ENCODE data around the gene TMEM222.

Gene TMEM222

GRCh38 chr1:27342391-27342777, 20.4 kb downstream of the TMEM222 start:
- peak; percentile 24 for DNase-seq

DNA sequence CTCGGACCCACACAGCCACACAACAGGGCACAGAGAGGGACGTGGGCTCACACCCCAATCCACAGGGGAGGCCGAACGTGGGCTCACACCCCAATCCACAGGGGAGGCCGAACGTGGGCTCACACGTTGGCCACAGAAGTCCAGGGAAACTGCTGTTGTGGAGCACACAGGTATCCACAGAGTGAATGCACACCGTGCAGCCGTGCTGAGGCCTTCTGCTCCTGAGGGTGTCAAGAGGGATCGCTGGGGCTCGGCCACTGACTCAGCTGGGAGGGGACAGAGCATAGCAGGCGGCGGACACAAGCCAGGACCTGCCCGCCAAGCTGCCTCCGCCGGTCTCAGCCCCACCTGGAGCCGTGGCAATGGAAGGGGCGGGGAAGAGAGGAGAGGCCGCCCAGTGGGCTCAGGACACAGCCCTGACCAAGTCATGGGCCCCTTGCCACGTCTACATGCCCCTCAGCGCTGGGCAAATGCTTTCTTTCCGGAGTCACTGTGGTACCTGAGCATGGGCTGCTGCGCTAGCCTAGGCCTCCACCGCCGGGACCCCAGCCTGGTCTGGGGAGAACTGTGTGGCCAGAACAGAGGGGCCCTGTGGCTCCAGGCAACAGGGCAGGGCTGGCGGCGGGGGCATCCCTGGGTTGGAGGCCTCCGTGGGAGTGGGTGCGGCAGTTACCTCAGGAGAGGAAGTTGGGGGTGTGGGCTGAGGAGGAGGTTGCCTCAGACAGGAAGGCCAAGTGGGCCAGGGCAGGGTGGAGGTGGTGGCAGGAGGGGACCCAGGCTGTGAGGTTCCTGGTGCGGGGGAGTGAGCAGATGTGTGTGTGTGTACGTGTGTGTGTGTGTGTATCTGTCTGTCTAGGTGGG, 21.0 kb downstream of the TMEM222 start:
- DNase-seq, result peak; percentile 89

- DNase-seq, result no peak
These were observed 21.7 kb downstream of the TMEM222 start for GRCh38 chr1:27343639-27344025.

GRCh38 chr1:27345272-27345671, 23.3 kb downstream of the TMEM222 start:
- DNase-seq, result no peak

DNA sequence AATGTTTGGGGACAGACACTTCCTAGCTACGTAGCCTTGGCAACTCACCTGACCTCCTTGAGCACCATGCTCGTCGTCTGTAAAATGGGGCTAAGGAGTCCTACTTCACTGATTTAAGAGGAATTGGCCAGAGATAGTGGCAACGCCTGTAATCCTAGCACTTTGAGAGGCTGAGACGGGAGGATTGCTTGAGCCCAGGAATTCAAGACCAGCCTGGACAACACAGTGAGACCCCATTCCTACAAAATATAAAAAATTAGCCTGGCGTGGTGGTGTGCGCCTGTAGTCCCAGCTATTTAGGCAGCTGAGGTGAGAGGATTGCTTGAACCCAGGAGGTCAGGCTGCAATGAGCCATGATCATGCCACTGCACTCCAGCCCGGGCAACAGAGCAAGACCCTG, 24.4 kb downstream of the TMEM222 start:
- DNase-seq, result no peak

DNA sequence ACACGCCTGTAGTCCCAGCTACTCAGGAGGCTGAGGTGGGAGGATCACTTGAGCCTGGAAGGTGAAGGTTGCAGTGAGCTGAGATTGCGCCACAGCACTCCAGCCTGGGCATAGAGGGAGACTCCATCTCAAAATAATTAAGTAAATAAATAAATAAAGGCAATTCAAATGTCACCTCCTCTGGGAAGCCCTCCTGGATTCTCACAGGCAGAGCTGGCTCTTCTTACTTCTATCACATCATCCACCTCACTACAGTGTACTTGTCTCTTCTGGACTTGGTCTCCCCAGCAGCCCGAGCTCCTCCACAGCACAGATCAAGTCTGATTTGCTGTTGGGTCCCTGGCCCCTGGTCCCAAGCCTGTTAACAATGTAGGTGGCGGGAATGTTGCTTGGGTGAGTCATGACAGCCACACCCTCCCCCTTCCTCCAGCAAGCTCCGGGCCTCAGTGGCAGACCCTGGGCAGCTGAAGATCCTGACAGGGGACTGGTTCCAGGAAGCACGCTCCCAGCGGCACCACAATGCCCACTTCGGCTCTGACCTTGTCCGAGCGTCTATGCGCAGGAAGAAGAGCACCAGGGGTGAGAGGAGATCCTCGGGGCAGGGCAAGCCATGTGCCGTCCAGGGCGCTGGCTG, 25.1 kb downstream of the TMEM222 start:
- no peak for DNase-seq

DNA sequence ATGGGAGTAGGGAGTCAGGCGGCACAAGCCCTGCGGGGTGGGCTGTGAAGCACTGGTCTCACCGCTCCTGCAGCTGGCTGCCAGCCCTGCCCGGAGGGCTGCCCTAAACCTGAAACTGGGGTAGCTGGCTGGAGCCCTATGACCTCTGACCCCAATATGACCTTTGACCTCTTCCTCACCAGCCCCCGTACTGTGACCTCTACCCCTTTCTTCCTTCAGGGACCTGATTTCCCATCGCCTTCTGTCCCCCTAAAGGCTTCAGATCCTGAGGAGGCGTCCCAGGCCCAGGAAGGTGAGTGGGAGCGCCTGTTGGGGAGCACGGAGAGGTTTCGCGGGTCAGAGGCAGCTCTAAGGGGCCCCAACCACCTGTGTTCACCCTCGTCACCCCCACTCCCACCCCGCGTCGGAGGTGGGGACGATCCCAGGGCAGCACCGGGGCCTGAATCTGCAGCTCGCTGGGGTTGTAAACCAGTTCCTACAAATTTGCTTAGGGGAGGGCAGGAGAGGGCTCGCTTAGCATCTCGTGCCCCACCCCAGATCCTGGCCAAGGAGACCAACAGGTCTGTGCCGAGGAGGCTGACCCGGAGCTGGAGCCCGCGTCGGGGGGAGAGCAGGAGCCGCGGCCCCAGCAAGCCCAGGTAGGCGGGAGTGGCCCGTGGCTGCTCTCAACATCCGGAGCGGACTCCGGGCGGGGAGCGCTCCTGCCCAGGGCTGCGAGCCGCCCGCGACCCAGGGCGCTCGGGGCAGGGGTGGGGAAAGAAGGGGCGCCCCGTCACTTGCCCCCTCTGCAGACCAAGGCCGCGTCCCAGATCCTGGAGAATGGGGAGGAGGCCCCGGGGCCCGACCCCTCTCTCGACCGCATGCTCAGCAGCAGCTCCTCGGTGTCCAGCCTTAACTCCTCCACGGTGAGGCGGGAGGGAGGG, 27.2 kb downstream of the TMEM222 start:
- peak; percentile 15 for DNase-seq

DNA sequence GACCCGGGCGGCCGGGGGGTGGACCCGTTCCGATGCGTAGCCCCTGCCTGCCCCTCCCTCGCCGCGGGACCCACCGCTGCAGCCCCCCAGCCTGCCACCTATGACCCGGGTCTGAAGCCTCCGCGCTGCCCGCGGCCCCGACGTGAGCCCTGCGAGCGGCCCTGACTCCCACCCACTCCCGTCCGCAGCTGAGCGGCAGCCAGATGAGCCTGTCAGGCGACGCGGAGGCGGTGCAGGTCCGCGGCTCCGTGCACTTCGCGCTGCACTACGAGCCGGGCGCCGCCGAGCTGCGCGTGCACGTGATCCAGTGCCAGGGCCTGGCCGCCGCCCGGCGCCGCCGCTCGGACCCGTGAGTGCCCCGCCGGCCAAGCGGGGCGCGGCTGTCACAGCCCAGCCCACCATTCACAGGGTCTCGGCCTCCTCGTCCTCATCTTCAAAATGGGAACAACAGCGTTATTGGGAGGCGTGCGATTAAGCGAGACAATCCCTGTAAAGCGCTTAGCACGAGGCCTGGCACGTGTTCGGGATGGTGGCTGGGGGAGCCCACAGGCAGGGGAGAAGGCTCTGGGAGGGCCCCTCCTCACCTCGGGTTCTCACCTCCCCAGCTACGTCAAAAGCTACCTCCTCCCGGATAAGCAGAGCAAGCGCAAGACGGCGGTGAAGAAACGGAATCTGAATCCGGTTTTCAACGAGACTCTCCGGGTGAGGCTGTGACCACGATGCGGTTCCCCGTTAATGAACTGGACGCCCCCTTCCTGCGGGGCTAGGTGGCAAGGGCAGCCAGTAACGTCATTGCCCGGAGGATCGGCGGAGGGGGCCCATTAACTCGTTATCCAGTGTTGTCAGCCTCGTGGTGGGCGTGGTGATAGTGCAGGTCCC, 28.1 kb downstream of the TMEM222 start:
- DNase-seq, result no peak

DNA sequence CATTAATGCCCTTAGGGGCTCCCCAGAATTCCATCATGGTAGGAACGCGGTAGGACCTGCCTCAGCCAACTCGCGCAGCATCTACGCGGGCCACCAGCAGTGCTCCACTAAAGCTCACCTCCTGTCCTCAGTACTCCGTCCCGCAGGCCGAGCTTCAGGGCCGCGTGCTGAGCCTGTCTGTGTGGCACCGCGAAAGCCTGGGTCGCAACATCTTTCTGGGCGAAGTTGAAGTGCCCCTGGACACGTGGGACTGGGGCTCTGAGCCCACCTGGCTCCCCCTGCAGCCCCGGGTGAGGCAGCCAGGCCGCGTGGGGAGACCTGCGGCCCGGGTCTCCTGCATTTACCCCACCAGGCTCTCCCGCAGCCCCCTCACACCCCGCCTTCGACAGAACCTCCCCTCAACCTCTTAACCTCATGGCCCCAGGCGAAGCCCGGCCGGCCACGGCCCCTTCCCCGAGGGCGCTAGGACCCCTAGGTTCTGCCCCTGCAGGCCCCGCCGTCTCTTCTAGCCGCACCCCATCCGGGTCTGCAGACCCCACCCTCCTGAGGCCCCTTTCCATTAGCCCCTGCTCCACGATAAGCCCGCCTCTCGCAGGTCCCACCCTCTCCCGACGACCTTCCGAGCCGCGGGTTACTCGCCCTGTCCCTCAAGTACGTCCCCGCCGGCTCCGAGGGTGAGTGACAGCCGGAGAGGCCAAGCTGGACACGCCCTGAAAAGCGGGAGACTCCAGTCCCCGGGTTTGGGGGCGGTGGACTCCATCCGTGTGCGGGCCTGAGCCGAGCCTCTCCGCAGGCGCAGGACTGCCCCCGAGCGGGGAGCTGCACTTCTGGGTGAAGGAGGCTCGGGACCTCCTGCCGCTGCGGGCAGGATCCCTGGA, 28.9 kb downstream of the TMEM222 start:
- DNase-seq, result no peak

DNA sequence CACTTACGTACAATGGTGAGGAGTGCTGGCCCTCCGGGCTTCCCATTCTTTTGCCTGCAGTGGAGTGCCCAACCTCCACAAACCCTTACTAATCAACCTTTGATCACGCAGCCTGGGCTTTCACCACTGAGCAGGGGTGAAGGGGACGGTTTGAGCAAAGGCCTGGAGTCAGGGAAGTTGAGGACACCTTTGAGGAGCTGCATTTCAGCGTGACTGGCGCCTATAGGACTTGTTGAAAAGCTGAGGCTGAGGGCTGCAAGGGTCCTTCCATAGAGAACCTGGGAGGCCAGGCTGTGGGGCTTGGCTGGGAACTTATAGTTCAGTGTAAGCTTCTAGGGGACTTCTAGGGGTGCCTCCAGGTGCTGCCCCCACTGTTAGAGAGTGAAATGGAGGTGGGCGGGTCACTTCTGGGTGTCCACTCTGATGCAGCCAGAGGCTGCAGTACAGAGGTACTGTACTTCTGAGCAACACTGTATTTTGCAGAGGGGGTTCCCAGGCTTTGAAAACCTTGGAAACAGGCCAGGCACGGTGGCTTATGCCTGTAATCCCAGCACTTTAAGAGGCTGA, 29.7 kb downstream of the TMEM222 start:
- no peak for DNase-seq

DNA sequence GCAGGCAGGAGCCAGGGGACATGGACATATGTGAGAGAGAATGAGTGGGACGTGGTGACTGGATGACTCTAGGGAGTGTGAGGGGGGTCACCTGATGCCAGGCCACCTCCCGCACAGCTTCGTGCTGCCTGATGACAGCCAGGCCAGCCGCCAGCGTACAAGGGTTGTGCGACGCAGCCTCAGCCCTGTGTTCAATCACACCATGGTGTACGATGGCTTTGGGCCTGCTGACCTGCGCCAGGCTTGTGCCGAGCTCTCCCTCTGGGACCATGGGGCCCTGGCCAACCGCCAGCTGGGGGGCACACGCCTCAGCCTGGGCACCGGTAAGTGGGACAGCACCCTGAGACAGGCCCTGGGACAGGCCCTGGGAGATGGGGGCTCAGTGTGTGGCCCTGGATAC, 31.2 kb downstream of the TMEM222 start:
- no peak for DNase-seq

DNA sequence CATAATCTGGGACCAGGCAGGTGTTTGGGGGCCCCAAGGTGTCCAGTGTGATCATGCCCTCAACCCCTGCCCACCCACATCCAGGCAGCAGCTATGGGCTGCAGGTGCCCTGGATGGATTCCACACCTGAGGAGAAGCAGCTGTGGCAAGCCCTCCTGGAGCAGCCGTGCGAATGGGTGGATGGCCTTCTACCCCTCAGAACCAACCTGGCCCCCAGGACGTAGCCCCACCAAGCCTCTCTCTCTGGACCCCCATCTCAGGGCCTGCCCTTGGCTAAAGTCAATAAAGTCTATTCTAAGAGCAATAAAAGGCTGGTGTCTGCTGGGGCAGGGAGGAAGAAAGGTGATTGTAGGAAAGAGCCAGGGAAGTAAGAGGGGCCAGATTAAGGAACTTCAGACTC, 31.7 kb downstream of the TMEM222 start:
- DNase-seq, result no peak

GRCh38 chr1:27355683-27356082, 33.7 kb downstream of the TMEM222 start:
- no peak for DNase-seq

DNA sequence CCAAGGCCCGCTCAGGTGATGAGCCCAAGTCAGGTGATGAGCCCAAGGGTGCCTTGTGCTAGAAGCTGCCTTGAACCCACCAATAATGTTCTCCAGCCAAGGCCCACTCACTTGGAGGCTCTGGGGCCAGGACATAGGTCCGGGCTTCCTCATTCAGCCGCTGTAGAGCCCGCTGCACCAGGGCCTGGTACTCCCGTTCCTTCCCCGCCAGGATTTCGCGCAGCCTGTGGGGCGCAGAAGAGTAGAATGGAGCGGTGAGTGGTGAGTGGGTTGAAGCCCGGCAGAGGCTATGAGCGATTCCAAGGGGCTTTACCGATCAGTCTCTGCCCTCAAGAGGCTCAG, 34.3 kb downstream of the TMEM222 start:
- peak; percentile 12 for DNase-seq

DNA sequence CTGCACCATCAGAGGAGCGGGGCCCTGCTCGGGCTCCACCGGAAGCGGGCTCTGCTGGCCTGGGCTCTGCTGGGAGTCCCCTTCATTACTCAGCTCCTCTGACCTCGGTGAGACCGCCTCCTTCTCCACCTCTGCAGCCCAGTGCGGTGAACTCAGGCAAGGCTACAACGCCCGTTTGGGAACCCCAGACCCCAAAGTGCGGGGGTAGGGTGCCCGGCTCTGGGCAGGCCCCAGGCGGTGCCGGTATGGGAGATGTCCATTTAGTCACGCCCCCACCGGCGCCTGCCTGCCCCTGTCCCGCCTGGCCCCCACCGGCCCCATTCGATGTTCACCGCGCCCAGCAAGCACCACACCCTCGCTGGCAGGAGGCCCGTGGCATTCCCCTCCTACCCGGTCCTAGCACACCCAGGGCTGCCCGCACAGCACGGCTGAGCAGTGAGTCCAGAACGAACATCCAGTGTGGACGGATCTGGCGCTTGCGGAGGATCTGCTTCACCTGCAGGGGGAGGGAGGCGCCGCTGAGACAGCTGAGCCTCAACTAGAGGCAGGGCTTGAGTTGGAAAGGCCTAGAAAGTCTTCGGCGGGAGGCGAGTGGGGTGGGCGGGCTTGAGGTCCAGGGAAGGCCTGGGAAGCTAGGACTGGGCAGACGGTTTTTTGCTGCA, 34.8 kb downstream of the TMEM222 start:
- DNase-seq, result peak; percentile 30

DNA sequence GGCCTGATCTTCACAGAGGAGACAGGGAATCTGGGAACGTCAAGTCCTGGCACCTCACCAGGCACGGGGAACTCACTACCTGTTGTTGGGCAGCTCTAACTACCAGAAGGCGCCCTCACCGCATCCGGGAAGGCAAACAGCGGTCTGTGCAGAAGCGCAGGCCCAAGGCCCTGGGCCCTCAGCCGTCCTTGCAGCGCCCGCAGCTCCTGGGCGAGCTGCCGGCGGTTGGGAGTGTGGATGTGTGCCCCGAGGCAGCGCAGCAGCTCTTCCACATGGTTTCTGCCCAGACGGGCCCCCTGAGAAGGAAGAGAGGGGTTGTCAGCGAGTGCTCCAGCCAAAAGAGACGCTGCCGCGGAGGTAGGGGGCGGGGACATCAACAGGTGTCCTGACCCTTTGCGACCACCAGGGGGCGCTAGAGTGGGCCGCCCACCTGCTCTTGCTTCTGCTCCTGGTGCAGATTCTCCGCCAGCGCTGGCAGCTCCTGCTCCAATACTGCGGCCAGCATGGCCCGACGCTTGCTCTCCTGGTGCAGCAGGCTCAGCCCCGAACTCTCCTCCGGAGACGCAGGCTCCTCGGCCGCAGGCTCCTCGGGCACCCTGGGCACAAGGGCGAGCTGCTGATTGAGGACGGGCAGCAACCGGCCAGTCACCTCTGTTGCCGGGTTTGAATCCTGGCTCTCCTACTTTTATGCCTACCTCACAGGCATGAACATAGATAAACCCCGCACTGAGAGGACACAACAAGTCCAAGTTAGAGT, 35.5 kb downstream of the TMEM222 start:
- DNase-seq, result peak; percentile 80

- no peak for DNase-seq
These were observed 36.3 kb downstream of the TMEM222 start for GRCh38 chr1:27358038-27358927.

- no peak for DNase-seq
These were observed 37.0 kb downstream of the TMEM222 start for GRCh38 chr1:27358928-27359313.

- DNase-seq, result no peak
These were observed 37.8 kb downstream of the TMEM222 start for GRCh38 chr1:27359822-27360158.
